DMS79 (cell line): ENCODE measurements around the gene PAPOLA.

Experiments
- DNase-seq: peaks from one replicate; lab custom pipeline; 2025; lab: John Stamatoyannopoulos, UW

PAPOLA gene

DNA sequence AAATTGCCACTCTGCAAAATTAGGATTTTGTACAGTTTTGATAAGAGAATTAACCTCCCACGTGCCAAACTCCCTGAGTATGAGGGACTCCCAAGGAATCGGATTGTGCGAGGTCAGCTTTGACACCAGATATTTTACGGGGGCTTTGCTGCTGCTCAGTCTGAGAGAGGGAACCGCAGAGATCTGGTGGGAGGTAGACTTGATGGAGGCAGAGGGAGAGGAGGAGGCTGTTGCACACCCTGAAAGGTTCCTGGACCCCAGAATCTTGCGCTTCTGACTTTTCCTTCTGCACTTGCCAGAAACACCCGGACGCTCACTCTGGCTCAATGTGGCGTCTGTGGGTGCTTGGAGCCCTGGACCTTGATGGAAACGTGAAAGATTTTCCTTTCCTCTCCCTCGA, 83.9 kb downstream of the PAPOLA start:
- no peak for DNase-seq

DNA sequence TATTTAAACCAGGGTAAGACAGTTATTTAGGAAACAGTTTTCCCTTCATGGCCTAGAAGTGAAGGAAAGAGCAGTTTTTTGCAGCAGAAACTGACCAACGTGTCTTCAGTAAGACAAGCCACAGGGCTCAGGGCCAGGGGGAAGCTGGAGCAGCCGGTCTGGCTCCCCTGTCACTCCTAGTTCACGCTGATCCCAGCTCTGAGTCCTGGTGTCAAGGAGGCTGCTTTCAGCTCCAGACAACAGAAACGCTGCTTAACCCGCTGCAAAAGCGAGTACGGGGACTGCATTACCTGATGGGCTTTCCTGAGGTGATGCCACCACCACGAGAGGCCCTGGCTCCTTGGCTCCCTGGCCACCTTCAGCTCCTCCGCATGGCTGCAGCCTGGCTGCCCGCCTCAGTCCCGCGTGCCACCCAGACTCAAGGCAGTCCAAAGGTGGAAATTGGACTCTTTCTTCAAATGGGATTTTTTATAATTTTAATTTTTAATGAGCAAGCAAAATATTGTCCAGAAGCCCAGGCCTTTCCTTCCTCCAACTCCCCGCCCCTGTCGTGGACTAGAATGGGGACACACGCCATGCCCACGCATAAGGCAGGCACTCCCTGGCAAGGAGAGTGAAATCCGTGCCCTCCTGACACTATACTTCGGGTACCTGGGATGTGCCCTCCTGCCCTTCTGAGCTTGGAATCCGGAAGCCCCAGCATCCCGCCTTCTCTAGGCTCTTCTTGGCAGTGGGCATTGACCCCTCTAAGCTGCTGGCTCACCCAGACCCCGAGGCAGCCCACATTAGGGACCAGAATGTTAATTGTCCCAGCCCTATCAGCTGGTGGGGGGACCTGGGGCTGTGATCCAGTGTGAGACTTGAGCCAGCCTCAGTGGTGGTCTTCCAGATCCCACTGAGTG, 85.0 kb downstream of the PAPOLA start:
- DNase-seq: no peak

DNA sequence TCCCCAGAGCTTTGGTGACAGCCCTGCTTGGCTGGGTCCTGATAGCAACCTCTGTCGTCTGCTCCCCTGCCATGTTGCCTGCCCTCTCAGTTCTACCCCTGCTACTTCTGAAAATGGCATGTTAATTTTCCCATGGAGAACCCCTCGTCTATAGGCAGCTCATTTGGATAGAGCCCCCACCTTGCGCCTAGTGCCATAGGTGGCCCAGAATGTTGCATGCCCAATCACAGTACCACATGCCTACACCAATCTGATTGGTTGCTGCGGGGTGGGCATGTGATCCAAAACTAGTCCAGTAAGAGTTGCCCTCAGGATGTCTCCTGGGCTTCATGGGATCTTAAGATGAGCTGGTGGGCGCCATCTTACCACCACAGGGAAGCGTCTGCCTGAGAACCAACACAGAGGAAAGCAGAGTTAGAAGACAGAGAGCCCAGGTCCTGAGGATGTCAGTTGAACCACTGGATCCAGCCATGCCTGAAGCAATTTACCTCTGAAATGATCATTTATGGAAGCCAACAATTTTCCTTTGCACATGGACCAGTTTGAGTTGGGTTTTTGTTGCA, 85.7 kb downstream of the PAPOLA start:
- DNase-seq: no peak

GRCh38 chr14:96588410-96589257, 86.5 kb downstream of the PAPOLA start:
- DNase-seq: no peak

DNA sequence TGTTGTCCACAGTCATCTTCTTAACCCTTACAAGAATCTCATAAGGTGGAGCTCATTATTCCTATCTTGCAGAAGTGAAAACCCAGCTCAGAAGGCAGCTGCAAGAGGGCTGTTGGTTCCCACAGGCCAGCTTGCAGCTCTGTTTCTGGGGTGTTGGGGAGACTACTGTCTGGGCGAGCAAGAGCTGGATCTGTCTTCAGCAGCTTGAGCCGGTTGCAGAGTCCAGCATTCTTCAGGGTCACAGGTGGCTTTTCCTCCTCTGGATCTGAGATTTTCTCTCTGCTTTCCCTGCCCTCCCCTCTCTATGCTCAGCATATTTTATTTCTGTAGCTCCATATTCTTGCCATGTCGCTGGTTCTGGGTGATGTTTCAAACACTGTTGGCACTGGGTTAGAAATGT, 87.4 kb downstream of the PAPOLA start:
- DNase-seq: no peak

GRCh38 chr14:96590190-96590864, 88.1 kb downstream of the PAPOLA start:
- DNase-seq: no peak

DNA sequence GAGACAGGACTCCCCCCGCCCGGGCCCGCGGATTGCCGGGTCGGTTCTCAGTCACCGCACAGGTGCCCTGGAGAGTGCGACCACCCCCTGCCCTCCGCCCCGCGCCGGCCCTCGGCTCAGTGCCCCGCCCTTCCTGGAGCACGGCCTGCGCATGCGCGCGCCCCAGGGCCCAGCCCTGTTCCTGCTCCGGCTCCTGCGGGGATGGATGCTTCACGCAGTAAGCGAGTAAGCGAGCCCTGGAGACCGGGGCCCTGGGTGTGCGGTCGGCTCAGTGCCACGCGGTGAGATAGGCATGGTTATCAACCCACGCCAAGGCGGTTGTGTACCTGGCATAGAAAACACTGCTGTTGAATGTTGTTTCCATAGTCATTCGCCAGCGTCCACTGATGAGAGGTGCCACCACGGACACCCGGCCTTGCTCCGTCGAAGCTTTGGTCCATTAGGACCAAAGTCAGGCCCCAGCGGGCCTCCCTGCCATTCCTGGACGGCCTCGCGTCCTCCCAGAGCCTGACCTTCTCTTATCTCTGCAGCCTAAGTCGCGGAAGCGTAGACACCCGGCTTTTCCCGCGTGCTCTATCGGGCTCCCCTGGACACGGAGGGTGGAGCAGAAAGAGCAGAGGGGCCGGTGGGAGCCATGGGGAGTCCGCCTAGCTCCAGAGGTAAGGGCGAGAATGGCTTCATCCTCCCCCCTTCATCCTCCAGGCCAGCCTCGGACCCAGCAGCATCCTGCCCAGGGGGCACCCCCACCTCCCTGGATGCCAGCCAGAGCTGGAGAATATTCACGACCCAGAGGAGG, 90.6 kb downstream of the PAPOLA start:
- no peak for DNase-seq

DNA sequence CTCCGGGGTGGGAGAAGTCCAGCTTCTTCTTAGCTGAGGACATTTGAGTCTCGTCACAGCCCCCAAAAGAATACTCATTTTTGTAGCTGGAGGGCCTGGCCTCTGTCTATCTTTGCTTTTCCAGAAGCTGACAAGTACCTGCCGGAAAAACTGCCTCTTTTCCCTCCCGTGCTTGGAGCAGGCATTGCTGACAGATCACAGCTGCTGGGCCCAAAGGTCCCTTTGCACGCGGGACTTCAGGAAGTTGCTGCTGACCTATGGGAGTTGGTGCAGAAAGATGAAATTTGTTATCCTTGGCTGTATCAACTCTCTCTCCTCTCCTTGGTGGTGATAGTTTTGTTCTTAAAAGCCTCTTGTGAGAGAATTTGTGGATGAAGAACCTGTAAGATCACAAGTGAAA, 92.8 kb downstream of the PAPOLA start:
- no peak for DNase-seq

GRCh38 chr14:96597680-96598079, 95.5 kb downstream of the PAPOLA start:
- no peak for DNase-seq

GRCh38 chr14:96598332-96598928, 96.2 kb downstream of the PAPOLA start:
- no peak for DNase-seq

DNA sequence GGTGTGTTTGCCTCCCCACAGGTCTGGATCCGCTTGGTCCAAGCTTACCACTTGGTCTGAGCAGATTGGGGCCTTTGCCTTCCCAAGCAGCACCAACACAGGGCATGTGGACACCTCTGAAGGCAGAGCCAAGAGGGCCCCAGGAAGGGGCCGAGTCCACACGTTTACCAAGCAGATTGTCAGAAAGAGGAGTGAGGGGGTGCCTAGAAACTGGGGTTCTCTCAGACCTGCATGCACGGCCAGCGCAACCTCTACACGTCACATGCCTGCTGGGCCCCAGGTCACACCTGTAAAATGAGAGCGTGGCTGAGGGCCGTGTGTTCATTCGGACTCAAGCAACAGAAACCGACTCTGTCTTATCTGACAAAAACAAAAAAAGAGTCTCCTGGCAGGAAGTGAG, 96.9 kb downstream of the PAPOLA start:
- DNase-seq: no peak

DNA sequence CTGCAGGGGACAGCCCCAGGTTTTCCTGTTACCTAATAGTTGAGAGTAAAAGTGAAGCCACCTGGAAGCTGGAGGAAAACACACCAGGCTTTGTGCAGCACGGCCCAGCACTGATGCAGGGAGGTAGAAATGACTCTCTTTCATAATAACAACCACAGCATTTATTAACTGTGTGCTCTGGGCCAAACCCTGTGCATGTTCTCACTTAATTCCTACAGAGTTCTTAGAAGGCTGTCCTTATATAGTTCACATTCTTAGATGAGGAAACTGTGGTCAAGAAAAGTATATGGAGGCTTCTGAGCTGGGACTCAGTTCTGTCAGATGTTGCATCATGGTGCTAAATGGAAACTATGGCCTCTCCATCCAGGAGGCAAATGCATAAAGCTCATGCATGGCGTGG, 100.0 kb downstream of the PAPOLA start:
- no peak for DNase-seq

- no peak for DNase-seq
Observed at GRCh38 chr14:96603350-96604255, 101.4 kb downstream of the PAPOLA start.

- DNase-seq: no peak
Observed at GRCh38 chr14:96614481-96614881, 112.3 kb downstream of the PAPOLA start.

- DNase-seq: no peak
Observed at GRCh38 chr14:96616161-96616721, 114.1 kb downstream of the PAPOLA start.
